H1 (cell line): ENCODE data around the gene MCM9. TPM values are rescaled to one million over a fixed set of nuclear protein-coding genes. Genes with fewer than 3 reads are reported as not detected.

Source experiments
- CTCF ChIA-PET: fragments of 300-600 bp; sonication (Branson Sonifier 250); formaldehyde crosslinking; loops from one replicate; lab custom pipeline; 2021; ENCODE audit not compliant: partially characterized antibody; lab: Charles Lee
- POLR2A ChIA-PET: fragments of 300-600 bp; sonication (Branson Sonifier 250); formaldehyde crosslinking; loops from one replicate; lab custom pipeline; 2021; ENCODE audit warnings: inconsistent platforms; ENCODE audit not compliant: partially characterized antibody; lab: Charles Lee
- DNase-seq, 2 experiments: peaks; one replicate each; pipeline versions ENCODE4 v3.0.0 to v3.0.0-alpha.2; 2010 to 2022; ENCODE audit warnings: low spot score in 2 of 2, low read depth in 1 of 2, mixed read lengths in 1 of 2
- FAIRE-seq: peaks from 2 replicates; lab custom pipeline; 2011; peaks lifted over from hg19 to GRCh38; lab: Jason Lieb, UNC
- H2AFZ ChIP-seq: 2 replicates; pipeline ENCODE4 v1.8.1; 2012; ENCODE audit warnings: low read length, inconsistent platforms
- H2AK5ac ChIP-seq: 2 replicates; pipeline ENCODE4 v1.6.1; 2013; ENCODE audit warnings: low read depth, low read length
- H2BK120ac ChIP-seq: replicated peaks from 2 replicates; pipeline ENCODE3; 2013; ENCODE audit warnings: low read depth, low read length, inconsistent platforms
- H2BK12ac ChIP-seq: 2 replicates; pipeline ENCODE4 v1.6.1; 2013; ENCODE audit warnings: low read depth, low read length
- H2BK15ac ChIP-seq: 2 replicates; pipeline ENCODE4 v1.6.1; 2013; ENCODE audit warnings: low read length
- H2BK20ac ChIP-seq: 2 replicates; pipeline ENCODE4 v1.6.1; 2013; ENCODE audit warnings: low read length
- H2BK5ac ChIP-seq: 2 replicates; pipeline ENCODE4 v1.6.1; 2013; ENCODE audit warnings: low read depth, low read length
- H3K14ac ChIP-seq: 2 replicates; pipeline ENCODE4 v1.6.1; 2013; ENCODE audit warnings: inconsistent platforms; ENCODE audit not compliant: insufficient read length
- H3K18ac ChIP-seq: 2 replicates; pipeline ENCODE4 v1.6.1; 2013; ENCODE audit warnings: low read length; ENCODE audit errors: extremely low read depth
- H3K23ac ChIP-seq: 2 replicates; pipeline ENCODE4 v1.6.1; 2013; ENCODE audit warnings: inconsistent platforms; ENCODE audit not compliant: insufficient read length
- H3K23me2 ChIP-seq: 2 replicates; pipeline ENCODE4 v1.6.1; 2013; ENCODE audit warnings: low read depth, low read length
- H3K27ac ChIP-seq: 2 replicates; pipeline ENCODE4 v1.6.1; 2011; ENCODE audit warnings: low read depth, low read length, inconsistent platforms
- H3K27me3 ChIP-seq, 4 experiments: replicated peaks in 1 of 4; 1 replicate in 1 of 4; 2 replicates in 3 of 4; pipeline versions ENCODE4 v1.6.1 to v1.8.1; 2011 to 2013; ENCODE audit warnings: low read length in 3 of 4, mild to moderate bottlenecking in 3 of 4, inconsistent platforms in 2 of 4, mixed read lengths in 2 of 4, moderate library complexity in 1 of 4; ENCODE audit not compliant: control insufficient read depth in 3 of 4, insufficient read depth in 3 of 4; ENCODE audit errors: extremely low read depth in 1 of 4
- H3K36me3 ChIP-seq, 4 experiments: 2 replicates each; pipeline versions ENCODE4 v1.6.1 to v1.8.1; 2011 to 2013; ENCODE audit warnings: mild to moderate bottlenecking in 4 of 4, low read length in 3 of 4, moderate library complexity in 2 of 4, control low read depth in 1 of 4, inconsistent platforms in 1 of 4; ENCODE audit not compliant: insufficient read depth in 4 of 4, control insufficient read depth in 2 of 4
- H3K4ac ChIP-seq: replicated peaks from 2 replicates; pipeline ENCODE3; 2013; ENCODE audit warnings: low read length, low read depth, mixed read lengths, inconsistent platforms; ENCODE audit not compliant: insufficient read length
- H3K4me1 ChIP-seq, 4 experiments: replicated peaks in 1 of 4; 1 replicate in 1 of 4; 2 replicates in 3 of 4; pipeline versions ENCODE4 v1.6.1 to v1.8.1; 2011 to 2013; ENCODE audit warnings: low read length in 3 of 4, inconsistent platforms in 2 of 4, mixed read lengths in 1 of 4; ENCODE audit not compliant: insufficient read depth in 4 of 4, control insufficient read depth in 3 of 4
- H3K4me2 ChIP-seq, 2 experiments: 2 replicates each; pipeline versions ENCODE4 v1.6.1 to v1.8.1; 2011 to 2013; ENCODE audit warnings: low read depth in 2 of 2, low read length in 2 of 2, control low read depth in 1 of 2, inconsistent platforms in 1 of 2, mild to moderate bottlenecking in 1 of 2; ENCODE audit not compliant: insufficient read depth in 1 of 2
- H3K4me3 ChIP-seq, 4 experiments: fragments of 200-600, 300-600 bp in 1 of 4; sonication (generic), shearing (Covaris generic), sonication (Bioruptor Twin) in 1 of 4; 2 replicates each; pipeline versions ENCODE4 v1.5.1 to v1.8.1; 2011 to 2016; ENCODE audit warnings: low read length in 4 of 4, low read depth in 3 of 4, control low read depth in 2 of 4, inconsistent platforms in 2 of 4, mild to moderate bottlenecking in 2 of 4, mixed read lengths in 1 of 4, moderate library complexity in 1 of 4; ENCODE audit not compliant: insufficient read depth in 2 of 4; ENCODE audit errors: extremely low read depth in 1 of 4
- H3K56ac ChIP-seq: replicated peaks from 2 replicates; pipeline ENCODE3; 2013; ENCODE audit warnings: low read depth, mild to moderate bottlenecking, mixed read lengths, low read length, inconsistent platforms; ENCODE audit not compliant: insufficient read length
- H3K79me1 ChIP-seq: 2 replicates; pipeline ENCODE4 v1.6.1; 2013; ENCODE audit warnings: low read depth, low read length, control low read depth
- H3K79me2 ChIP-seq, 2 experiments: 2 replicates each; pipeline versions ENCODE4 v1.6.1 to v1.8.1; 2012 to 2013; ENCODE audit warnings: low read length in 2 of 2, mild to moderate bottlenecking in 2 of 2, inconsistent platforms in 1 of 2; ENCODE audit not compliant: insufficient read depth in 2 of 2, control insufficient read depth in 1 of 2
- H3K9ac ChIP-seq, 4 experiments: replicated peaks in 1 of 4; 1 replicate in 1 of 4; 2 replicates in 3 of 4; pipeline versions ENCODE4 v1.6.1 to v1.8.1; 2011 to 2013; ENCODE audit warnings: low read depth in 3 of 4, low read length in 3 of 4, control low read depth in 2 of 4, mild to moderate bottlenecking in 2 of 4, moderate library complexity in 2 of 4, inconsistent platforms in 1 of 4; ENCODE audit errors: extremely low read depth in 1 of 4
- H3K9me3 ChIP-seq, 2 experiments: 2 replicates each; pipeline versions ENCODE4 v1.6.1 to v1.8.1; 2012 to 2013; ENCODE audit warnings: mild to moderate bottlenecking in 2 of 2, moderate library complexity in 2 of 2, control low read depth in 1 of 2, inconsistent platforms in 1 of 2, low read depth in 1 of 2, low read length in 1 of 2, mixed read lengths in 1 of 2; ENCODE audit not compliant: insufficient read depth in 2 of 2
- H4K20me1 ChIP-seq, 2 experiments: replicated peaks in 1 of 2; 2 replicates each; pipeline versions ENCODE3 to v1.8.1; 2011 to 2013; ENCODE audit warnings: inconsistent platforms in 2 of 2, low read length in 2 of 2, mild to moderate bottlenecking in 1 of 2; ENCODE audit not compliant: insufficient read depth in 2 of 2, control insufficient read depth in 1 of 2
- H4K5ac ChIP-seq: 2 replicates; pipeline ENCODE4 v1.6.1; 2013; ENCODE audit warnings: low read length, low read depth, mixed read lengths, inconsistent platforms; ENCODE audit not compliant: insufficient read length
- H4K8ac ChIP-seq: 2 replicates; pipeline ENCODE4 v1.8.0; 2013; ENCODE audit warnings: mild to moderate bottlenecking, moderate library complexity, low read length, inconsistent platforms; ENCODE audit not compliant: insufficient read depth; ENCODE audit errors: extremely low read depth
- H4K91ac ChIP-seq: replicated peaks from 2 replicates; pipeline ENCODE3; 2013; ENCODE audit warnings: low read length, mixed read lengths, inconsistent platforms; ENCODE audit not compliant: insufficient read length
- CBX5 ChIP-seq: fragments of 300-800, 300-1000 bp; sonication (generic); IDR thresholded peaks from 2 replicates; pipeline ENCODE4 v1.7.1; 2016; ENCODE audit warnings: antibody characterized with exemption, low read length, low read depth
- CTBP2 ChIP-seq: IDR thresholded peaks from 2 replicates; pipeline ENCODE4 v1.7.0; 2011; ENCODE audit warnings: borderline replicate concordance, mild to moderate bottlenecking, moderate library complexity, mixed read lengths, low read length; ENCODE audit not compliant: insufficient read depth, insufficient read length
- HDAC2 ChIP-seq, 2 experiments: fragments of 300-600 bp in 1 of 2; sonication (generic) in 1 of 2; IDR thresholded peaks; 2 replicates each; pipeline ENCODE4 v1.6.1; 2011 to 2012; ENCODE audit warnings: low read depth in 2 of 2, low read length in 2 of 2, mild to moderate bottlenecking in 2 of 2, moderate library complexity in 2 of 2, borderline replicate concordance in 1 of 2, inconsistent platforms in 1 of 2
- JUN ChIP-seq: IDR thresholded peaks from 2 replicates; pipeline ENCODE4 v1.6.1; 2011; ENCODE audit warnings: low read depth, mild to moderate bottlenecking, improper control_type of control experiment, low read length
- KDM4A ChIP-seq: IDR thresholded peaks from one replicate; pipeline ENCODE4 v1.7.1; 2012; ENCODE audit warnings: low read depth, mild to moderate bottlenecking, moderate library complexity, low read length, inconsistent platforms; ENCODE audit not compliant: severe bottlenecking
- MAFK ChIP-seq: IDR thresholded peaks from 2 replicates; pipeline ENCODE4 v1.6.1; 2012; ENCODE audit warnings: low read depth, mild to moderate bottlenecking, improper control_type of control experiment, low read length
- MAX ChIP-seq: IDR thresholded peaks from 2 replicates; pipeline ENCODE4 v1.6.1; 2012; ENCODE audit warnings: inconsistent platforms
- NRF1 ChIP-seq: IDR thresholded peaks from 2 replicates; pipeline ENCODE4 v1.6.1; 2011; ENCODE audit warnings: mild to moderate bottlenecking, low read depth, low read length, improper control_type of control experiment
- POLR2AphosphoS5 ChIP-seq: IDR thresholded peaks from 2 replicates; pipeline ENCODE4 v1.6.1; 2011; ENCODE audit warnings: low read depth, low read length
- SIRT6 ChIP-seq: IDR thresholded peaks from one replicate; pipeline ENCODE4 v1.7.1; 2012; ENCODE audit warnings: low read length, inconsistent platforms
- SP2 ChIP-seq: IDR thresholded peaks from 2 replicates; pipeline ENCODE4 v1.6.1; 2012; ENCODE audit warnings: mild to moderate bottlenecking, low read length, inconsistent platforms
- SUZ12 ChIP-seq: fragments of 200-600 bp; sonication (generic); IDR thresholded peaks from 2 replicates; pipeline ENCODE4 v1.6.1; 2012; ENCODE audit warnings: mild to moderate bottlenecking, inconsistent platforms, low read length, moderate library complexity, mixed read lengths
- TCF12 ChIP-seq: IDR thresholded peaks from 2 replicates; pipeline ENCODE4 v1.6.1; 2011; ENCODE audit warnings: low read depth, mild to moderate bottlenecking, low read length
- WGBS, 2 experiments: shearing (Covaris generic) in 1 of 2; methylation state at CpG; one replicate each; pipeline versions ENCODE4 v1.1.6 to v1.1.7; 2013 to 2015; ENCODE audit warnings: low lambda C conversion rate in 2 of 2, mixed read lengths in 2 of 2, inconsistent platforms in 1 of 2, low coverage in 1 of 2, missing lambda C conversion rate in 1 of 2; ENCODE audit not compliant: insufficient replicate concordance in 2 of 2, insufficient coverage in 1 of 2, insufficient read length in 1 of 2; ENCODE audit errors: extremely low coverage in 1 of 2, missing lambda C conversion rate in 1 of 2; 5-methylcytosine and 5-hydroxymethylcytosine counted together
- polyA plus RNA-seq, 7 experiments: library from polyadenylated mRNA; depleted of rRNA in 3 of 7; stranded (reverse) in 5 of 7; unstranded in 2 of 7; fragments of >200 nt in 5 of 7; fragments of 200-250 nt in 2 of 7; gene quantifications; 1 replicate in 5 of 7; 2 replicates in 1 of 7; 4 replicates in 1 of 7; pipeline versions ENCODE4 v1.2.1 to v1.2.3, GENCODE V29; 2011 to 2013; ENCODE audit warnings: missing spikeins in 2 of 7, mixed read lengths in 2 of 7
- total RNA-seq: library from RNA; stranded (reverse); fragmentation: NEBNext Ultra II Directional; extraction: Animal tissue kit (Norgen Biotek cat#: 25700); gene quantifications from 2 replicates; pipeline ENCODE4 v1.2.1, GENCODE V29; 2021

MCM9 gene
- total and polyA plus RNA-seq, 2 of the 8 experiments (the other 6 are each of a cell fraction or from before 2014, with no cell fraction given) = 3.7 to 11.4 TPM

GRCh38 chr6:118903138-118903537 is 31.8 kb downstream of the MCM9 start:
- no peak for DNase-seq
- no peak overlapping the region for H2BK120ac ChIP-seq
- H3K4me1 ChIP-seq = peaks cover 2 to 11% (median 4%) of the 10 kb centered on the region in 4 experiments; a peak in 5 of 7 replicates
- no peak overlapping the region for H3K9ac ChIP-seq
- no peak overlapping the region for H3K4me3 ChIP-seq
- no peak overlapping the region for H3K27ac ChIP-seq
- ChIA-PET CTCF (interaction anchor here (1.8 kb wide), 1 partner anchor 10 kb away, joined by 6 read pairs; no protein-coding TSS in a partner anchor), POLR2A (interaction anchor here (1.3 kb wide), 1 partner anchor 17 kb away, joined by 4 read pairs; no protein-coding TSS in a partner anchor)
- H3K79me2 ChIP-seq = peaks cover 5 to 60% of the 10 kb centered on the region in 2 experiments
- no peak overlapping the region for H3K18ac ChIP-seq
- H4K8ac ChIP-seq = no peak overlapping the region
- no peak overlapping the region for H3K56ac ChIP-seq
- no peak overlapping the region for H3K23ac ChIP-seq
- no peak overlapping the region for H4K5ac ChIP-seq
- peaks cover 4 to 10% of the 10 kb centered on the region in 2 experiments for H4K20me1 ChIP-seq
- no peak overlapping the region for H2BK15ac ChIP-seq
- H3K4me2 ChIP-seq = no peak overlapping the region
- H2AK5ac ChIP-seq = no peak overlapping the region
- no peak overlapping the region for H2BK12ac ChIP-seq
- no peak overlapping the region for H4K91ac ChIP-seq
- H3K9me3 ChIP-seq = no peaks in the 10 kb centered on the region
- WGBS, 2 experiments = 89% methylated on average over 2 of the region's 2 CpGs; no CpG with 5 or more reads in 1 of the 2 experiments
- H2BK20ac ChIP-seq = no peak overlapping the region
- no peak overlapping the region for H3K14ac ChIP-seq
- FAIRE-seq = no peak
- H3K23me2 ChIP-seq = no peaks in the 10 kb centered on the region
- H2AFZ ChIP-seq = no peak overlapping the region
- H3K79me1 ChIP-seq = peaks cover 4% of the 10 kb centered on the region; the same call in 1 of the 2 replicates
- peaks cover 0 to 1% (median 0%) of the 10 kb centered on the region in 4 experiments; a peak in 1 of 7 replicates for H3K27me3 ChIP-seq
- H3K4ac ChIP-seq = no peak overlapping the region
- peaks cover 0 to 72% (median 25%) of the 10 kb centered on the region in 4 experiments; a peak in 6 of 8 replicates for H3K36me3 ChIP-seq
- H2BK5ac ChIP-seq = no peak overlapping the region
- TF ChIP-seq SIRT6 = no peak
- no peak for TF ChIP-seq JUN
- TF ChIP-seq MAX = no peak
- no peak for TF ChIP-seq SP2
- no peak for TF ChIP-seq NRF1
- no peak for TF ChIP-seq SUZ12
- no peak for TF ChIP-seq POLR2AphosphoS5
- TF ChIP-seq CBX5 = no peak
- TF ChIP-seq KDM4A = no peak
- no peak for TF ChIP-seq MAFK
- no peak for TF ChIP-seq TCF12
- no peak for TF ChIP-seq CTBP2
- no peak for TF ChIP-seq HDAC2 (IDR thresholded peaks at IDR 0.05; ENCODE audit: borderline replicate concordance in 1 of 2, low read depth in 2 of 2, low read length in 2 of 2)
